MM.1S (cell line): ENCODE data around the gene DUSP28.

Source experiments
- DNase-seq: peaks from one replicate; pipeline ENCODE4 v3.0.0-alpha.2; 2015
- H2AFZ ChIP-seq: fragments of 300-600 bp; sonication (generic); 2 replicates; pipeline ENCODE4 v1.6.0; 2016; ENCODE audit warnings: antibody characterized with exemption, low read length
- H3F3A ChIP-seq: fragments of 300-600 bp; sonication (generic); 2 replicates; pipeline ENCODE4 v1.6.1; 2016; ENCODE audit warnings: mild to moderate bottlenecking, antibody characterized with exemption, low read length, moderate library complexity, mixed read lengths; ENCODE audit not compliant: insufficient read depth
- H3K27ac ChIP-seq: fragments of 300-600 bp; sonication (generic); 2 replicates; pipeline ENCODE4 v1.5.1; 2016; ENCODE audit warnings: mild to moderate bottlenecking, low read length
- H3K27me3 ChIP-seq: fragments of 300-600 bp; sonication (generic); replicated peaks from 2 replicates; pipeline ENCODE4 v1.6.0; 2016; ENCODE audit warnings: low read length; ENCODE audit not compliant: insufficient read depth
- H3K36me3 ChIP-seq: fragments of 300-600 bp; sonication (generic); replicated peaks from 2 replicates; pipeline ENCODE4 v1.6.1; 2016; ENCODE audit warnings: mild to moderate bottlenecking, low read length, mixed read lengths; ENCODE audit not compliant: insufficient read depth
- H3K4me1 ChIP-seq: fragments of 300-600 bp; sonication (generic); 2 replicates; pipeline ENCODE4 v1.6.1; 2016; ENCODE audit warnings: low read length, mixed read lengths
- H3K4me2 ChIP-seq: fragments of 300-600 bp; sonication (generic); 2 replicates; pipeline ENCODE4 v1.6.0; 2016; ENCODE audit warnings: low read depth, low read length
- H3K4me3 ChIP-seq: fragments of 300-600 bp; sonication (generic); 2 replicates; pipeline ENCODE4 v1.5.1; 2016; ENCODE audit warnings: low read length, mixed read lengths
- H3K79me2 ChIP-seq: fragments of 300-600 bp; sonication (generic); 2 replicates; pipeline ENCODE4 v1.6.1; 2016; ENCODE audit warnings: mixed run types, low read length, mixed read lengths
- H3K9ac ChIP-seq: fragments of 300-600 bp; sonication (generic); 2 replicates; pipeline ENCODE4 v1.6.1; 2016; ENCODE audit warnings: low read length, mixed read lengths
- H3K9me2 ChIP-seq: fragments of 300-600 bp; sonication (generic); replicated peaks from 2 replicates; pipeline ENCODE4 v1.6.1; 2016; ENCODE audit warnings: mild to moderate bottlenecking, low read length, mixed read lengths; ENCODE audit not compliant: insufficient read depth
- H3K9me3 ChIP-seq: fragments of 300-600 bp; sonication (generic); replicated peaks from 2 replicates; pipeline ENCODE4 v1.6.1; 2016; ENCODE audit warnings: mild to moderate bottlenecking, low read length, mixed read lengths; ENCODE audit not compliant: insufficient read depth
- H4K20me1 ChIP-seq: fragments of 300-600 bp; sonication (generic); 2 replicates; pipeline ENCODE4 v1.6.1; 2016; ENCODE audit warnings: mild to moderate bottlenecking, low read length, moderate library complexity, mixed read lengths; ENCODE audit not compliant: insufficient read depth
- EZH2 ChIP-seq: fragments of 300-600 bp; sonication (generic); optimal IDR thresholded peaks from 2 replicates; pipeline ENCODE3; 2017; ENCODE audit warnings: low read depth, mild to moderate bottlenecking, antibody characterized with exemption, low read length, mixed read lengths
- EZH2phosphoT487 ChIP-seq: fragments of 300-600 bp; sonication (generic); IDR thresholded peaks from 2 replicates; pipeline ENCODE4 v1.6.1; 2018; ENCODE audit warnings: antibody characterized with exemption, low read length
- TF ChIP-seq, protein P1 (sequence below): fragments of 300-600 bp; sonication (generic); IDR thresholded peaks from 2 replicates; pipeline ENCODE4 v1.5.1; 2016; ENCODE audit warnings: antibody characterized with exemption, low read length, mixed read lengths

DUSP28 gene

GRCh38 chr2:240588669-240589068, 28.5 kb downstream of the DUSP28 start:
- Histone ChIP-seq H3K4me1 (peaks cover 21% of the 10 kb centered on the region), H3F3A (peaks cover 32% of the 10 kb centered on the region), H3K36me3 (no peaks in the 10 kb centered on the region; the same call in 1 of the 2 replicates), H3K79me2 (peaks cover 80% of the 10 kb centered on the region), H3K4me2 (peak overlapping the region; percentile 91; the same call in 1 of the 2 replicates), H2AFZ (no peak overlapping the region), H3K27me3 (no peaks in the 10 kb centered on the region), H3K27ac (no peak overlapping the region), H4K20me1 (no peaks in the 10 kb centered on the region), H3K9ac (no peak overlapping the region), H3K4me3 (no peak overlapping the region), H3K9me2 (no peaks in the 10 kb centered on the region), H3K9me3 (no peaks in the 10 kb centered on the region)
- no peak for DNase-seq
- TF ChIP-seq, protein P1, sequence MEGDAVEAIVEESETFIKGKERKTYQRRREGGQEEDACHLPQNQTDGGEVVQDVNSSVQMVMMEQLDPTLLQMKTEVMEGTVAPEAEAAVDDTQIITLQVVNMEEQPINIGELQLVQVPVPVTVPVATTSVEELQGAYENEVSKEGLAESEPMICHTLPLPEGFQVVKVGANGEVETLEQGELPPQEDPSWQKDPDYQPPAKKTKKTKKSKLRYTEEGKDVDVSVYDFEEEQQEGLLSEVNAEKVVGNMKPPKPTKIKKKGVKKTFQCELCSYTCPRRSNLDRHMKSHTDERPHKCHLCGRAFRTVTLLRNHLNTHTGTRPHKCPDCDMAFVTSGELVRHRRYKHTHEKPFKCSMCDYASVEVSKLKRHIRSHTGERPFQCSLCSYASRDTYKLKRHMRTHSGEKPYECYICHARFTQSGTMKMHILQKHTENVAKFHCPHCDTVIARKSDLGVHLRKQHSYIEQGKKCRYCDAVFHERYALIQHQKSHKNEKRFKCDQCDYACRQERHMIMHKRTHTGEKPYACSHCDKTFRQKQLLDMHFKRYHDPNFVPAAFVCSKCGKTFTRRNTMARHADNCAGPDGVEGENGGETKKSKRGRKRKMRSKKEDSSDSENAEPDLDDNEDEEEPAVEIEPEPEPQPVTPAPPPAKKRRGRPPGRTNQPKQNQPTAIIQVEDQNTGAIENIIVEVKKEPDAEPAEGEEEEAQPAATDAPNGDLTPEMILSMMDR = no peak
- TF ChIP-seq EZH2phosphoT487 (no peak), EZH2 (no peak)

- no peak overlapping the region for H3K4me3 ChIP-seq
- H3F3A ChIP-seq = peaks cover 25% of the 10 kb centered on the region
- no peaks in the 10 kb centered on the region for H3K9me2 ChIP-seq
- H2AFZ ChIP-seq = no peak overlapping the region
- no peak for DNase-seq
- H3K9ac ChIP-seq = no peak overlapping the region
- H3K4me2 ChIP-seq = no peak overlapping the region
- no peaks in the 10 kb centered on the region for H4K20me1 ChIP-seq
- H3K27ac ChIP-seq = no peak overlapping the region
- H3K4me1 ChIP-seq = peaks cover 14% of the 10 kb centered on the region
- no peaks in the 10 kb centered on the region; the same call in 1 of the 2 replicates for H3K36me3 ChIP-seq
- H3K79me2 ChIP-seq = peaks cover 81% of the 10 kb centered on the region
- TF ChIP-seq, protein P1 = no peak
- H3K27me3 ChIP-seq = no peaks in the 10 kb centered on the region
- H3K9me3 ChIP-seq = no peaks in the 10 kb centered on the region
These were observed 29.2 kb downstream of the DUSP28 start for GRCh38 chr2:240589375-240589774.

- H3K4me2 ChIP-seq = no peak overlapping the region
- no peaks in the 10 kb centered on the region for H4K20me1 ChIP-seq
- no peak overlapping the region for H3K9ac ChIP-seq
- peaks cover 11% of the 10 kb centered on the region for H3K4me1 ChIP-seq
- no peaks in the 10 kb centered on the region; the same call in 1 of the 2 replicates for H3K36me3 ChIP-seq
- no peak overlapping the region for H2AFZ ChIP-seq
- H3K4me3 ChIP-seq = no peak overlapping the region
- H3K27me3 ChIP-seq = no peaks in the 10 kb centered on the region
- peaks cover 81% of the 10 kb centered on the region for H3K79me2 ChIP-seq
- peaks cover 21% of the 10 kb centered on the region for H3F3A ChIP-seq
- H3K27ac ChIP-seq = no peak overlapping the region
- TF ChIP-seq EZH2 = no peak
- no peak for TF ChIP-seq EZH2phosphoT487
- TF ChIP-seq, protein P1 = no peak
- H3K9me2 ChIP-seq = no peaks in the 10 kb centered on the region
- H3K9me3 ChIP-seq = no peaks in the 10 kb centered on the region
- DNase-seq = no peak
These were observed 29.8 kb downstream of the DUSP28 start for GRCh38 chr2:240589850-240590525.
